Middle frontal gyrus (tissue), 1 donor: Measurements from ENCODE around the gene TDRD9.

Experiments
- DNase-seq: peaks from one replicate; pipeline ENCODE4 v3.0.0-alpha.2; 2015; ENCODE audit warnings: low spot score; ENCODE audit errors: extremely low spot score

Gene TDRD9

GRCh38 chr14:104069541-104069940, 141.3 kb downstream of the TDRD9 start:
- DNase-seq, result no peak

- DNase-seq, result no peak
Observed at GRCh38 chr14:104072586-104072985, 144.3 kb downstream of the TDRD9 start.

- DNase-seq, result no peak
Observed at GRCh38 chr14:104073764-104074163, 145.5 kb downstream of the TDRD9 start.

- no peak for DNase-seq
Observed at GRCh38 chr14:104075530-104076151, 147.4 kb downstream of the TDRD9 start.

GRCh38 chr14:104076743-104077142, 148.5 kb downstream of the TDRD9 start:
- DNase-seq, result no peak

- peak; percentile 67 for DNase-seq
Observed at GRCh38 chr14:104078031-104078455, 149.8 kb downstream of the TDRD9 start.

GRCh38 chr14:104080376-104081260, 152.4 kb downstream of the TDRD9 start:
- no peak for DNase-seq

GRCh38 chr14:104081261-104081835, 153.1 kb downstream of the TDRD9 start:
- no peak for DNase-seq

GRCh38 chr14:104081951-104082464, 153.8 kb downstream of the TDRD9 start:
- no peak for DNase-seq

- no peak for DNase-seq
Observed at GRCh38 chr14:104082807-104083206, 154.6 kb downstream of the TDRD9 start.

GRCh38 chr14:104084251-104085002, 156.2 kb downstream of the TDRD9 start:
- no peak for DNase-seq

GRCh38 chr14:104085032-104085888, 157.0 kb downstream of the TDRD9 start, which contains the start of gene ASPG:
Gene ASPG (plus strand): TSS chr14:104085700. CDS start chr14:104085771, 71 bp downstream.
- DNase-seq, result no peak

GRCh38 chr14:104085889-104086201, 157.6 kb downstream of the TDRD9 start:
- DNase-seq, result no peak

GRCh38 chr14:104086210-104086660, 158.0 kb downstream of the TDRD9 start:
- DNase-seq, result no peak

GRCh38 chr14:104086661-104087461, 158.6 kb downstream of the TDRD9 start:
- no peak for DNase-seq

GRCh38 chr14:104087505-104087904, 159.2 kb downstream of the TDRD9 start:
- no peak for DNase-seq

- DNase-seq, result no peak
Observed at GRCh38 chr14:104087981-104088850, 160.0 kb downstream of the TDRD9 start.

- DNase-seq, result no peak
Observed at GRCh38 chr14:104090071-104090748, 162.0 kb downstream of the TDRD9 start.
